Measurements from ENCODE around the gene MYMX. TPM values are rescaled to one million over a fixed set of nuclear protein-coding genes. Genes with fewer than 3 reads are reported as not detected.

Gene MYMX
- total RNA-seq, 1 experiment from 2014 or later, result not detected

DNA sequence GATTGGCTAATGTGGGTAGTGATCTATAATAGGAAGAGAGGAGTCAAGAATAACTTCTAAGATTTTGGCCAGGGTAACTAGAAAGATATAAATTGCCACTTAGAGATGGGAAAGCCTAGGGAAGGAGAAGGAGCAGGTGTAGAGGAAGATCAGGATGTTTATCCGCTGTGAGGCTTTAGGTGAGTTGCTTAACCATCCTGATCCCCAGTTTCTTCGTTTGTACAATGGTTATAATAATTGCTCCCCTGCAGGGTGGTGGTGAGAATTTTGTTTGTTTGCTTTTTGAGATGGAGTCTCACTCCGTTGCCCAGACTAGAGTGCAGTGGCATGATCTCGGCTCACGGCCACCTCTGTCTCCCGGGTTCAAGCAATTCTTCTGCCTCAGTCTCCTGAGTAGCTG is 2.4 kb upstream of the MYMX start:
- no peak for ATAC-seq

More for the DNA sequence above, 2.4 kb upstream of the MYMX start:
- DNase-seq (ENCODE audit: low read depth, low spot score), result no peak
- Histone ChIP-seq H3K27me3 (ENCODE audit: insufficient read depth, low read length) (no peaks in the 10 kb centered on the region), H3K27ac (ENCODE audit: low read depth, low read length) (no peak overlapping the region), H3K9me2 (ENCODE audit: insufficient read depth) (no peaks in the 10 kb centered on the region), H3K36me3 (ENCODE audit: control insufficient read depth in 1 of 2, insufficient read depth in 2 of 2, low read length in 2 of 2) (no peaks in the 10 kb centered on the region), H4K20me1 (ENCODE audit: insufficient read depth) (no peaks in the 10 kb centered on the region), H3K4me2 (ENCODE audit: low read length) (no peak overlapping the region), H3K9ac (ENCODE audit: low read length) (no peak overlapping the region), H2AFZ (ENCODE audit: low read depth, low read length, poor library complexity, severe bottlenecking) (no peak overlapping the region), H3K4me3 (replicated peaks in 1 of 2; ENCODE audit: low read depth in 1 of 2, low read length in 2 of 2) (no peak overlapping the region), H3K4me1 (ENCODE audit: control insufficient read depth in 1 of 2, insufficient read depth in 2 of 2, low read length in 2 of 2) (peaks cover 12 to 14% of the 10 kb centered on the region in 2 experiments; a peak in 3 of 4 replicates), H3K79me2 (ENCODE audit: insufficient read depth, low read length) (no peaks in the 10 kb centered on the region), H3K9me3 (ENCODE audit: control insufficient read depth in 1 of 2, insufficient read depth in 1 of 2, low read depth in 1 of 2, low read length in 2 of 2) (no peaks in the 10 kb centered on the region)
- ChIA-PET POLR2A (no interaction called here), CTCF (no interaction called here), RAD21 (ENCODE audit: low non-redundant PET in 1 of 2, low total read pairs in 2 of 2, uncharacterized antibody in 2 of 2, unreplicated experiment in 2 of 2) (no interaction called here)
- BruUV-seq (replicated peaks), result no TSS peak
- TF ChIP-seq YY1 (IDR thresholded peaks at IDR 0.05; ENCODE audit: extremely low read depth, insufficient replicate concordance, low read depth, low read length), result no peak
- no peak for TF ChIP-seq EZH2 (IDR thresholded peaks at IDR 0.05)
- no peak for TF ChIP-seq ELF1 (IDR thresholded peaks at IDR 0.05; ENCODE audit: borderline replicate concordance, low read depth)
- no peak for TF ChIP-seq TCF7L2 (IDR thresholded peaks at IDR 0.05; ENCODE audit: borderline replicate concordance, extremely low read depth, insufficient read depth, insufficient read length)
- no peak for TF ChIP-seq ZFX (IDR thresholded peaks at IDR 0.05)
- TF ChIP-seq, protein P1, sequence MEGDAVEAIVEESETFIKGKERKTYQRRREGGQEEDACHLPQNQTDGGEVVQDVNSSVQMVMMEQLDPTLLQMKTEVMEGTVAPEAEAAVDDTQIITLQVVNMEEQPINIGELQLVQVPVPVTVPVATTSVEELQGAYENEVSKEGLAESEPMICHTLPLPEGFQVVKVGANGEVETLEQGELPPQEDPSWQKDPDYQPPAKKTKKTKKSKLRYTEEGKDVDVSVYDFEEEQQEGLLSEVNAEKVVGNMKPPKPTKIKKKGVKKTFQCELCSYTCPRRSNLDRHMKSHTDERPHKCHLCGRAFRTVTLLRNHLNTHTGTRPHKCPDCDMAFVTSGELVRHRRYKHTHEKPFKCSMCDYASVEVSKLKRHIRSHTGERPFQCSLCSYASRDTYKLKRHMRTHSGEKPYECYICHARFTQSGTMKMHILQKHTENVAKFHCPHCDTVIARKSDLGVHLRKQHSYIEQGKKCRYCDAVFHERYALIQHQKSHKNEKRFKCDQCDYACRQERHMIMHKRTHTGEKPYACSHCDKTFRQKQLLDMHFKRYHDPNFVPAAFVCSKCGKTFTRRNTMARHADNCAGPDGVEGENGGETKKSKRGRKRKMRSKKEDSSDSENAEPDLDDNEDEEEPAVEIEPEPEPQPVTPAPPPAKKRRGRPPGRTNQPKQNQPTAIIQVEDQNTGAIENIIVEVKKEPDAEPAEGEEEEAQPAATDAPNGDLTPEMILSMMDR (IDR thresholded peaks at IDR 0.05 in 2 of 3, conservative IDR thresholded peaks at IDR 0.05 in 1 of 3; ENCODE audit: borderline replicate concordance in 1 of 3, insufficient read depth in 1 of 3, low read depth in 2 of 3, low read length in 2 of 3), result no peak
- no peak for TF ChIP-seq SRF (IDR thresholded peaks at IDR 0.05; ENCODE audit: low read depth)
- TF ChIP-seq CBX3 (IDR thresholded peaks at IDR 0.05; ENCODE audit: low read depth), result no peak
- no peak for TF ChIP-seq EZH2phosphoT487 (IDR thresholded peaks at IDR 0.05; ENCODE audit: borderline replicate concordance)
- TF ChIP-seq CEBPB (IDR thresholded peaks at IDR 0.05; ENCODE audit: low read depth), result no peak
- TF ChIP-seq RAD21 (IDR thresholded peaks at IDR 0.05; ENCODE audit: low read depth), result no peak
- TF ChIP-seq, protein P2, sequence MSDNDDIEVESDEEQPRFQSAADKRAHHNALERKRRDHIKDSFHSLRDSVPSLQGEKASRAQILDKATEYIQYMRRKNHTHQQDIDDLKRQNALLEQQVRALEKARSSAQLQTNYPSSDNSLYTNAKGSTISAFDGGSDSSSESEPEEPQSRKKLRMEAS (IDR thresholded peaks at IDR 0.05), result no peak
- TF ChIP-seq, protein P3, sequence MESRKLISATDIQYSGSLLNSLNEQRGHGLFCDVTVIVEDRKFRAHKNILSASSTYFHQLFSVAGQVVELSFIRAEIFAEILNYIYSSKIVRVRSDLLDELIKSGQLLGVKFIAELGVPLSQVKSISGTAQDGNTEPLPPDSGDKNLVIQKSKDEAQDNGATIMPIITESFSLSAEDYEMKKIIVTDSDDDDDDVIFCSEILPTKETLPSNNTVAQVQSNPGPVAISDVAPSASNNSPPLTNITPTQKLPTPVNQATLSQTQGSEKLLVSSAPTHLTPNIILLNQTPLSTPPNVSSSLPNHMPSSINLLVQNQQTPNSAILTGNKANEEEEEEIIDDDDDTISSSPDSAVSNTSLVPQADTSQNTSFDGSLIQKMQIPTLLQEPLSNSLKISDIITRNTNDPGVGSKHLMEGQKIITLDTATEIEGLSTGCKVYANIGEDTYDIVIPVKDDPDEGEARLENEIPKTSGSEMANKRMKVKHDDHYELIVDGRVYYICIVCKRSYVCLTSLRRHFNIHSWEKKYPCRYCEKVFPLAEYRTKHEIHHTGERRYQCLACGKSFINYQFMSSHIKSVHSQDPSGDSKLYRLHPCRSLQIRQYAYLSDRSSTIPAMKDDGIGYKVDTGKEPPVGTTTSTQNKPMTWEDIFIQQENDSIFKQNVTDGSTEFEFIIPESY (IDR thresholded peaks at IDR 0.05; ENCODE audit: extremely low read depth, insufficient replicate concordance, low read length), result no peak
- no peak for TF ChIP-seq POLR2AphosphoS5 (IDR thresholded peaks at IDR 0.05; ENCODE audit: low read depth, low read length)
- TF ChIP-seq ZNF274 (IDR thresholded peaks at IDR 0.05; ENCODE audit: low read depth, low read length), result no peak
- no peak for TF ChIP-seq SIN3A (IDR thresholded peaks at IDR 0.05; ENCODE audit: low read depth)
- TF ChIP-seq, protein P4, sequence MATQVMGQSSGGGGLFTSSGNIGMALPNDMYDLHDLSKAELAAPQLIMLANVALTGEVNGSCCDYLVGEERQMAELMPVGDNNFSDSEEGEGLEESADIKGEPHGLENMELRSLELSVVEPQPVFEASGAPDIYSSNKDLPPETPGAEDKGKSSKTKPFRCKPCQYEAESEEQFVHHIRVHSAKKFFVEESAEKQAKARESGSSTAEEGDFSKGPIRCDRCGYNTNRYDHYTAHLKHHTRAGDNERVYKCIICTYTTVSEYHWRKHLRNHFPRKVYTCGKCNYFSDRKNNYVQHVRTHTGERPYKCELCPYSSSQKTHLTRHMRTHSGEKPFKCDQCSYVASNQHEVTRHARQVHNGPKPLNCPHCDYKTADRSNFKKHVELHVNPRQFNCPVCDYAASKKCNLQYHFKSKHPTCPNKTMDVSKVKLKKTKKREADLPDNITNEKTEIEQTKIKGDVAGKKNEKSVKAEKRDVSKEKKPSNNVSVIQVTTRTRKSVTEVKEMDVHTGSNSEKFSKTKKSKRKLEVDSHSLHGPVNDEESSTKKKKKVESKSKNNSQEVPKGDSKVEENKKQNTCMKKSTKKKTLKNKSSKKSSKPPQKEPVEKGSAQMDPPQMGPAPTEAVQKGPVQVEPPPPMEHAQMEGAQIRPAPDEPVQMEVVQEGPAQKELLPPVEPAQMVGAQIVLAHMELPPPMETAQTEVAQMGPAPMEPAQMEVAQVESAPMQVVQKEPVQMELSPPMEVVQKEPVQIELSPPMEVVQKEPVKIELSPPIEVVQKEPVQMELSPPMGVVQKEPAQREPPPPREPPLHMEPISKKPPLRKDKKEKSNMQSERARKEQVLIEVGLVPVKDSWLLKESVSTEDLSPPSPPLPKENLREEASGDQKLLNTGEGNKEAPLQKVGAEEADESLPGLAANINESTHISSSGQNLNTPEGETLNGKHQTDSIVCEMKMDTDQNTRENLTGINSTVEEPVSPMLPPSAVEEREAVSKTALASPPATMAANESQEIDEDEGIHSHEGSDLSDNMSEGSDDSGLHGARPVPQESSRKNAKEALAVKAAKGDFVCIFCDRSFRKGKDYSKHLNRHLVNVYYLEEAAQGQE (IDR thresholded peaks at IDR 0.05; ENCODE audit: low read depth), result no peak
- TF ChIP-seq, protein P5, sequence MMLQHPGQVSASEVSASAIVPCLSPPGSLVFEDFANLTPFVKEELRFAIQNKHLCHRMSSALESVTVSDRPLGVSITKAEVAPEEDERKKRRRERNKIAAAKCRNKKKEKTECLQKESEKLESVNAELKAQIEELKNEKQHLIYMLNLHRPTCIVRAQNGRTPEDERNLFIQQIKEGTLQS (IDR thresholded peaks at IDR 0.05), result no peak
- no peak for TF ChIP-seq POLR2A (IDR thresholded peaks at IDR 0.05; ENCODE audit: borderline replicate concordance, extremely low read depth, insufficient read depth, insufficient read length)
- no peak for TF ChIP-seq JUND (IDR thresholded peaks at IDR 0.05)
- intact Hi-C loops (cut with micrococcal nuclease), result no loop called here
